Gastroesophageal sphincter (tissue), 3 donors: ENCODE measurements around the gene PGRMC2.

ENCODE experiments used
- CTCF ChIP-seq, 4 experiments: fragments of 200-600 bp in 2 of 4; fragments of 450-650 bp in 2 of 4; sonication (generic) in 1 of 4; IDR thresholded peaks; one replicate each; pipeline ENCODE4 v1.5.1; 2017 to 2019; ENCODE audit warnings: antibody characterized with exemption in 4 of 4, mild to moderate bottlenecking in 2 of 4, moderate library complexity in 2 of 4
- EP300 ChIP-seq: sonication (generic); formaldehyde crosslinking; IDR thresholded peaks from one replicate; pipeline ENCODE4 v1.6.1; 2017; ENCODE audit warnings: antibody characterized with exemption, mild to moderate bottlenecking
- POLR2A ChIP-seq, 2 donors: fragments of 450-650 bp; IDR thresholded peaks; one replicate each; pipeline ENCODE4 v1.6.1; 2017; ENCODE audit warnings: antibody characterized with exemption in 2 of 2, mild to moderate bottlenecking in 2 of 2, moderate library complexity in 1 of 2
- POLR2AphosphoS5 ChIP-seq: sonication (generic); formaldehyde crosslinking; IDR thresholded peaks from one replicate; pipeline ENCODE4 v1.6.1; 2017; ENCODE audit warnings: antibody characterized with exemption

DNA sequence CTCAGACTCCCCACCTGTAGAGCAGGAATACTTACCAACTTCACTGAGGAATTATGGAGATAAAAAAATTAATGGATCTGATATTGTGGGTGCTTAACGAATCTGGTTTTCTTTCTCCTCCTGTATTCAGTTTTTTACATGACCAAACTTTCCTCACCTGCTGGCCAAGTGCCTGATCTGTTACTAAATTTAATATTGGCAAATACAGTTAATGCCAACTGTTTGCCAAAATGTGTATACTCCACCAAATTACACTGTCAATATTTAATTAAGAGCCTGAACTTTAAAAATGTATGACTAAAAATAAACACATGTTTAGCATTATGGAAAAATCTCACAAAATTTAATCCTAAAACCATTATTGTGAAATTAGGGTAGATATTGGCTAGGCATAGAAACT is 3.3 kb downstream of the PGRMC2 start:
- TF ChIP-seq POLR2A (IDR thresholded peaks at IDR 0.05) (no peak), POLR2AphosphoS5 (no peak), CTCF (IDR thresholded peaks at IDR 0.05) (no peak), EP300 (no peak)
